Heart right ventricle (tissue), 16 donors: ENCODE measurements around the gene ERGIC3. TPM values are rescaled to one million over a fixed set of nuclear protein-coding genes. Genes with fewer than 3 reads are reported as not detected.

Experiments used
- ATAC-seq, 8 donors: fragments of 200-7000 bp; cut with Tn5 transposase; one replicate each; pipeline ENCODE4 v1.9.1; 2020; ENCODE audit warnings: mild to moderate bottlenecking in 8 of 8, moderate library complexity in 8 of 8, moderate number of reproducible peaks in 1 of 8
- DNase-seq, 2 donors: peaks; one replicate each; pipeline ENCODE4 v3.0.0-alpha.2; 2020
- H3K27ac ChIP-seq, 10 donors: fragments of 200-600 bp; sonication (generic) in 2 of 10; one replicate each; pipeline versions ENCODE4 v1.5.0 to v1.8.0; 2020 to 2022; ENCODE audit warnings: mild to moderate bottlenecking in 3 of 10
- H3K27me3 ChIP-seq, 7 donors: fragments of 200-600 bp; one replicate each; pipeline ENCODE4 v1.8.0; 2021 to 2022; ENCODE audit warnings: mild to moderate bottlenecking in 2 of 7
- H3K36me3 ChIP-seq, 9 donors: fragments of 200-600 bp; sonication (generic) in 1 of 9; one replicate each; pipeline versions ENCODE4 v1.5.0 to v1.8.0; 2020 to 2022; ENCODE audit warnings: mild to moderate bottlenecking in 2 of 9
- H3K4me1 ChIP-seq, 9 donors: fragments of 200-600 bp; sonication (generic) in 1 of 9; one replicate each; pipeline versions ENCODE4 v1.5.0 to v1.8.0; 2020 to 2022; ENCODE audit warnings: mild to moderate bottlenecking in 4 of 9
- H3K4me3 ChIP-seq, 10 donors: fragments of 200-600 bp; sonication (generic) in 2 of 10; one replicate each; pipeline versions ENCODE4 v1.5.0 to v1.8.0; 2020 to 2022; ENCODE audit warnings: mild to moderate bottlenecking in 7 of 10, moderate library complexity in 2 of 10
- H3K9me3 ChIP-seq, 11 donors: fragments of 200-600 bp in 10 of 11; sonication (generic) in 2 of 11; one replicate each; pipeline versions ENCODE4 v1.5.0 to v1.8.0; 2013 to 2022; ENCODE audit warnings: mild to moderate bottlenecking in 2 of 11, control low read depth in 1 of 11, moderate library complexity in 1 of 11
- CTCF ChIP-seq, 9 donors: fragments of 200-600 bp; sonication (generic) in 2 of 9; IDR thresholded peaks; one replicate each; pipeline versions ENCODE4 v1.5.0 to v1.8.0; 2021 to 2022; ENCODE audit warnings: antibody characterized with exemption in 9 of 9, mild to moderate bottlenecking in 5 of 9, moderate library complexity in 1 of 9
- WGBS, 2 donors: extraction: QIAGEN DNeasy Blood & Tissue Kit; methylation state at CpG; one replicate each; pipeline ENCODE4 v1.1.7; 2013; ENCODE audit warnings: inconsistent platforms in 1 of 2; 5-methylcytosine and 5-hydroxymethylcytosine counted together
- intact Hi-C, 10 donors: fragments of 100-400 bp; cut with DNase I; formaldehyde crosslinking; loops; one replicate each; pipeline versions ENCODE4 v1.11.1 to v1.14.2; 2022
- polyA plus RNA-seq, 2 donors: library from polyadenylated mRNA; stranded (reverse); fragments of 200-250 nt; gene quantifications; one replicate each; pipeline ENCODE4 v1.2.3, GENCODE V29; 2013
- total RNA-seq, 10 donors: library from RNA; stranded (reverse); fragmentation: NEBNext Ultra II Directional in 3 of 10; extraction: Animal tissue kit (Norgen Biotek cat#: 25700) in 3 of 10; gene quantifications; one replicate each; pipeline versions ENCODE4 v1.2.1 to v1.2.4, GENCODE V29; 2021 to 2023
- donor health status: Arrhythmogenic right ventricular cardiomyopathy.
- donor health status: ischemic (EF 13 %, LVEDD 7.1; RV severe dilation, severe dysfunction).
- donor health status: healthy with polysubstance abuse.
- donor health status: DM: no; HTN: yes; CAD: no.
- donor health status: DM: no; HTN: no; CAD: no.
- donor health status: ischemic (EF 25% LVEDD 6.9; RV normal size, moderate dysfunction).
- donor health status: ischemic (EF 25% LVEDD 5.7; RV mildly dilated, moderate dysfunction).
- donor health status: healthy.
- donor health status: DM: yes; HTN: yes; CAD: no.
- donor health status: Ischemic cardiomyopathy.
- donor health status: ischemic (EF 35%, LVEDD 5.7; RV mildly dilated, moderate dysfunction).
- donor health status: nonischemic (EF 11% LVEDD 7.7; RV severe dilation, severe dysfunction).
- donor health status: DM: yes; HTN: yes; CAD: no.
- donor health status: PGD.
- donor health status: ischemic (EF 29% LVEDD 5.4; RV normal size, mild dysfunction).
- donor health status: nonischemic (EF 23%, LVEDD 6.1; RV moderate dilation, normal function).

The ERGIC3 gene
- total and polyA plus RNA-seq, 12 donors: 40.9 to 143 (median 103) TPM

GRCh38 chr20:35576816-35577215 lies 34.9 kb downstream of the ERGIC3 start:
- Histone ChIP-seq H3K4me1 (no peaks in the 10 kb centered on the region), H3K4me3 (no peak overlapping the region), H3K27me3 (no peaks in the 10 kb centered on the region), H3K27ac (no peak overlapping the region), H3K9me3 (peaks cover 0 to 36% (median 16%) of the 10 kb centered on the region in 11 donors), H3K36me3 (no peaks in the 10 kb centered on the region)
- no peak for DNase-seq
- intact Hi-C loops: no loop called here
- 59 to 69% methylated on average over 3 of the region's 3 CpGs for WGBS, 2 donors
- no peak for ATAC-seq
- no peak for TF ChIP-seq CTCF (IDR thresholded peaks at IDR 0.05)

GRCh38 chr20:35578469-35578868 lies 36.6 kb downstream of the ERGIC3 start:
- Histone ChIP-seq H3K36me3 (no peaks in the 10 kb centered on the region), H3K9me3 (peaks cover 0 to 27% (median 9%) of the 10 kb centered on the region in 11 donors), H3K27me3 (no peaks in the 10 kb centered on the region), H3K4me1 (no peaks in the 10 kb centered on the region), H3K4me3 (no peak overlapping the region), H3K27ac (no peak overlapping the region)
- 88 to 93% methylated on average over 8 of the region's 8 CpGs for WGBS, 2 donors
- no peak for ATAC-seq
- TF ChIP-seq CTCF (IDR thresholded peaks at IDR 0.05): no peak
- intact Hi-C loops: no loop called here
- no peak for DNase-seq

DNA sequence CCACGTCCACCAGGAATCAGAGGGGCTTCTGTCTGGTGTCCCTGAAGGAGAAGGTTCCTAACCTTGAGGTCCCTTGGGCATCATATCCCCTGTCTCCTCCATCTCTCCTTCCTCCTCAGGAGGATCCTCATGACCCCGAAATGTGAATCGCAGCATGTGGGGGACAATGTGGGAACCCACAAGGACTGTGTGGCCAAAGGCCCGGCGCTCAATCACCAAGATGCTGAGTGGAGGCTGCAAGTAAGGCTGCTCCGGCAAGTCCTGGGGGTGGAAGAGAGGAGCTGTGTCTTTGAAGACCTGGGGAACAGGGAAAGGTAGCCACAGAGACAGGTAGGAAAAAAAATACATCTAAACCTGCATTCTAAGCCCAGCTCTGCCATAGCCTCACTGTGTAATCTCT lies 37.3 kb downstream of the ERGIC3 start:
- no peaks in the 10 kb centered on the region for H3K27me3 ChIP-seq
- intact Hi-C loops: no loop called here
- DNase-seq (no peak), ATAC-seq (no peak)
- no peaks in the 10 kb centered on the region for H3K36me3 ChIP-seq
- WGBS, 2 donors: 94 to 98% methylated on average over 6 of the region's 6 CpGs
- no peaks in the 10 kb centered on the region for H3K4me1 ChIP-seq
- H3K4me3 ChIP-seq: no peak overlapping the region
- H3K27ac ChIP-seq: no peak overlapping the region
- peaks cover 0 to 20% (median 6%) of the 10 kb centered on the region in 11 donors for H3K9me3 ChIP-seq
- no peak for TF ChIP-seq CTCF (IDR thresholded peaks at IDR 0.05)

DNA sequence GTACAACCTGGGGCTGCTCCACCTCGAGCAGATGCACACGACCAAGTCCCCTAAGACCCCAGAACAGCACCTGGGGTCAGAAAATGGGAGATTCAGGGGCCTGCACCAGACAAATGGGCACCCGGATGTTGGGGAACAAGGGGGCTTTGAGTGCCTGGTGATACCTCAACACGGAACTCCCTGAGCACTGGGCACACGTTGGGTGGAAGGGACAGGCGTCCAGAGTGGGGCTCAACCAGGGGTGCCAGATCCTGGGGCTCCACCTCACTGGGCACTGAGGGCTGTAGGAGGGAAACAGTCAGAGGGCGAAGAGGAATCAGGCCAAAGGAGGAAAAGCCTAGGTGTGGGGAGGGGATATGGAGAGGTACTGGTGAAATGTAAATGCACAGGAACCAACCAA lies 40.3 kb downstream of the ERGIC3 start:
- Histone ChIP-seq H3K36me3 (no peaks in the 10 kb centered on the region), H3K27ac (no peak overlapping the region), H3K4me3 (no peak overlapping the region), H3K4me1 (no peaks in the 10 kb centered on the region), H3K9me3 (peaks cover 0 to 16% (median 6%) of the 10 kb centered on the region in 11 donors), H3K27me3 (no peaks in the 10 kb centered on the region)
- WGBS, 2 donors: 89 to 91% methylated on average over 7 of the region's 7 CpGs
- ATAC-seq (no peak), DNase-seq (no peak)
- no peak for TF ChIP-seq CTCF (IDR thresholded peaks at IDR 0.05)
- intact Hi-C loops: no loop called here
